Central memory CD8-positive, alpha-beta T cell (primary cell): Measurements from ENCODE around the gene OR2A5.

ENCODE experiments used
- ATAC-seq: fragments of 150-1000 bp; cut with Tn5 transposase; replicated peaks from 2 replicates; pipeline ENCODE4 v1.10.0; 2022; ENCODE audit warnings: mild to moderate bottlenecking, moderate FRiP score, moderate number of reproducible peaks; ENCODE audit not compliant: poor library complexity, severe bottlenecking; ENCODE audit errors: extremely low read depth
- DNase-seq, 2 donors: peaks; one replicate each; pipeline ENCODE4 v3.0.0; 2021; ENCODE audit warnings: low spot score in 2 of 2
- H3K27ac Mint-ChIP-seq: one replicate; pipeline ENCODE4 v1.8.0; 2022; ENCODE audit warnings: low read depth, mild to moderate bottlenecking, moderate library complexity, mixed read lengths
- H3K27me3 Mint-ChIP-seq: one replicate; pipeline ENCODE4 v1.8.0; 2022; ENCODE audit warnings: mixed read lengths
- H3K36me3 Mint-ChIP-seq: one replicate; pipeline ENCODE4 v1.8.0; 2022; ENCODE audit warnings: mild to moderate bottlenecking, moderate library complexity, mixed read lengths; ENCODE audit not compliant: insufficient read depth
- H3K4me1 Mint-ChIP-seq: one replicate; pipeline ENCODE4 v1.8.0; 2022; ENCODE audit warnings: mixed read lengths
- H3K4me3 Mint-ChIP-seq: one replicate; pipeline ENCODE4 v1.8.0; 2022; ENCODE audit warnings: mild to moderate bottlenecking, moderate library complexity, mixed read lengths
- H3K9me3 Mint-ChIP-seq: one replicate; pipeline ENCODE4 v1.8.0; 2022; ENCODE audit warnings: mixed read lengths

Gene OR2A5

GRCh38 chr7:144022169-144022568 is 26.6 kb upstream of the OR2A5 start:
- ATAC-seq (no peak), DNase-seq (no peak)
- Mint-ChIP-seq H3K27ac (no peak overlapping the region), H3K4me3 (no peak overlapping the region), H3K27me3 (peaks cover 18% of the 10 kb centered on the region), H3K36me3 (no peaks in the 10 kb centered on the region), H3K4me1 (no peaks in the 10 kb centered on the region), H3K9me3 (no peaks in the 10 kb centered on the region)

- H3K4me1 Mint-ChIP-seq, result no peaks in the 10 kb centered on the region
- H3K27me3 Mint-ChIP-seq, result peaks cover 8% of the 10 kb centered on the region
- no peak overlapping the region for H3K4me3 Mint-ChIP-seq
- no peaks in the 10 kb centered on the region for H3K9me3 Mint-ChIP-seq
- no peaks in the 10 kb centered on the region for H3K36me3 Mint-ChIP-seq
- no peak for ATAC-seq
- H3K27ac Mint-ChIP-seq, result no peak overlapping the region
- DNase-seq, result no peak
Measured at GRCh38 chr7:144023171-144023827, 25.4 kb upstream of the OR2A5 start.

GRCh38 chr7:144024213-144024612 is 24.5 kb upstream of the OR2A5 start:
- Mint-ChIP-seq H3K4me1 (no peaks in the 10 kb centered on the region), H3K4me3 (no peak overlapping the region), H3K36me3 (no peaks in the 10 kb centered on the region), H3K9me3 (no peaks in the 10 kb centered on the region), H3K27ac (no peak overlapping the region), H3K27me3 (no peaks in the 10 kb centered on the region)
- DNase-seq (no peak), ATAC-seq (no peak)

GRCh38 chr7:144026203-144026883 is 22.4 kb upstream of the OR2A5 start:
- H3K36me3 Mint-ChIP-seq, result no peaks in the 10 kb centered on the region
- peaks cover 11% of the 10 kb centered on the region for H3K27me3 Mint-ChIP-seq
- no peaks in the 10 kb centered on the region for H3K9me3 Mint-ChIP-seq

GRCh38 chr7:144027070-144027469 is 21.7 kb upstream of the OR2A5 start:
- no peak for DNase-seq
- no peaks in the 10 kb centered on the region for H3K4me1 Mint-ChIP-seq
- no peak overlapping the region for H3K4me3 Mint-ChIP-seq
- H3K9me3 Mint-ChIP-seq, result no peaks in the 10 kb centered on the region
- no peaks in the 10 kb centered on the region for H3K36me3 Mint-ChIP-seq
- no peak overlapping the region for H3K27ac Mint-ChIP-seq
- H3K27me3 Mint-ChIP-seq, result peaks cover 18% of the 10 kb centered on the region
- no peak for ATAC-seq

More at GRCh38 chr7:144026203-144026883, 22.4 kb upstream of the OR2A5 start:
- no peak for ATAC-seq
- Mint-ChIP-seq H3K4me3 (no peak overlapping the region), H3K4me1 (no peaks in the 10 kb centered on the region), H3K27ac (no peak overlapping the region)
- no peak for DNase-seq

- Mint-ChIP-seq H3K4me1 (no peaks in the 10 kb centered on the region), H3K36me3 (no peaks in the 10 kb centered on the region)
Measured at GRCh38 chr7:144027974-144028373, 20.8 kb upstream of the OR2A5 start.

GRCh38 chr7:144028547-144028946 is 20.2 kb upstream of the OR2A5 start:
- ATAC-seq, result no peak
- Mint-ChIP-seq H3K9me3 (no peaks in the 10 kb centered on the region), H3K27me3 (peaks cover 31% of the 10 kb centered on the region), H3K36me3 (no peaks in the 10 kb centered on the region), H3K27ac (no peak overlapping the region), H3K4me3 (no peak overlapping the region), H3K4me1 (no peaks in the 10 kb centered on the region)
- DNase-seq, result no peak

More at GRCh38 chr7:144027974-144028373, 20.8 kb upstream of the OR2A5 start:
- Mint-ChIP-seq H3K27ac (no peak overlapping the region), H3K27me3 (peaks cover 26% of the 10 kb centered on the region), H3K9me3 (no peaks in the 10 kb centered on the region), H3K4me3 (no peak overlapping the region)
- ATAC-seq (no peak), DNase-seq (no peak)

- Mint-ChIP-seq H3K9me3 (no peaks in the 10 kb centered on the region), H3K27me3 (peaks cover 54% of the 10 kb centered on the region), H3K4me1 (no peaks in the 10 kb centered on the region), H3K4me3 (no peak overlapping the region), H3K27ac (no peak overlapping the region), H3K36me3 (no peaks in the 10 kb centered on the region)
- no peak for DNase-seq
- no peak for ATAC-seq
Measured at GRCh38 chr7:144032516-144032915, 16.2 kb upstream of the OR2A5 start.

- no peak for ATAC-seq
- H3K4me3 Mint-ChIP-seq, result no peak overlapping the region
- H3K27ac Mint-ChIP-seq, result no peak overlapping the region
- H3K36me3 Mint-ChIP-seq, result no peaks in the 10 kb centered on the region
- H3K4me1 Mint-ChIP-seq, result no peaks in the 10 kb centered on the region
- H3K9me3 Mint-ChIP-seq, result no peaks in the 10 kb centered on the region
- H3K27me3 Mint-ChIP-seq, result peaks cover 54% of the 10 kb centered on the region
- no peak for DNase-seq
Measured at GRCh38 chr7:144032985-144033709, 15.6 kb upstream of the OR2A5 start.

- Mint-ChIP-seq H3K36me3 (no peaks in the 10 kb centered on the region), H3K4me1 (no peaks in the 10 kb centered on the region), H3K27me3 (peaks cover 53% of the 10 kb centered on the region), H3K9me3 (no peaks in the 10 kb centered on the region), H3K4me3 (no peak overlapping the region), H3K27ac (no peak overlapping the region)
- DNase-seq (no peak), ATAC-seq (no peak)
Measured at GRCh38 chr7:144035385-144035784, 13.4 kb upstream of the OR2A5 start.

- no peaks in the 10 kb centered on the region for H3K36me3 Mint-ChIP-seq
- no peak overlapping the region for H3K27ac Mint-ChIP-seq
- no peaks in the 10 kb centered on the region for H3K9me3 Mint-ChIP-seq
- H3K4me3 Mint-ChIP-seq, result no peak overlapping the region
- ATAC-seq (no peak), DNase-seq (no peak)
- H3K4me1 Mint-ChIP-seq, result no peaks in the 10 kb centered on the region
- H3K27me3 Mint-ChIP-seq, result peaks cover 43% of the 10 kb centered on the region
Measured at GRCh38 chr7:144036302-144036885, 12.4 kb upstream of the OR2A5 start.

- Mint-ChIP-seq H3K9me3 (no peaks in the 10 kb centered on the region), H3K27ac (no peak overlapping the region), H3K4me1 (no peaks in the 10 kb centered on the region), H3K36me3 (no peaks in the 10 kb centered on the region), H3K27me3 (peaks cover 33% of the 10 kb centered on the region), H3K4me3 (no peak overlapping the region)
- DNase-seq, result no peak
- no peak for ATAC-seq
Measured at GRCh38 chr7:144037414-144038035, 11.2 kb upstream of the OR2A5 start.
